Fibroblast of lung (primary cell): Measurements from ENCODE around the gene TMC6. TPM values are rescaled to one million over a fixed set of nuclear protein-coding genes. Genes with fewer than 3 reads are reported as not detected.

Source experiments
- DNase-seq, 2 donors: peaks; one replicate each; pipeline versions ENCODE4 v3.0.0 to v3.0.0-alpha.2; 2010; ENCODE audit warnings: low read depth in 2 of 2
- H2AFZ ChIP-seq: 2 replicates; pipeline ENCODE4 v1.5.1; 2012; ENCODE audit warnings: low read length, control low read depth, inconsistent platforms
- H3K27ac ChIP-seq: 2 replicates; pipeline ENCODE4 v1.5.1; 2011; ENCODE audit warnings: low read length, control low read depth; ENCODE audit not compliant: insufficient read depth
- H3K27me3 ChIP-seq: 2 replicates; pipeline ENCODE4 v1.5.1; 2011; ENCODE audit warnings: mild to moderate bottlenecking, low read length; ENCODE audit not compliant: control insufficient read depth, insufficient read depth
- H3K36me3 ChIP-seq: 2 replicates; pipeline ENCODE4 v1.5.1; 2011; ENCODE audit warnings: low read length; ENCODE audit not compliant: control insufficient read depth, insufficient read depth
- H3K4me1 ChIP-seq: 2 replicates; pipeline ENCODE4 v1.5.1; 2011; ENCODE audit warnings: low read length; ENCODE audit not compliant: control insufficient read depth, insufficient read depth; ENCODE audit errors: extremely low read depth
- H3K4me2 ChIP-seq: 2 replicates; pipeline ENCODE4 v1.5.1; 2011; ENCODE audit warnings: low read length, control low read depth; ENCODE audit not compliant: insufficient read depth; ENCODE audit errors: extremely low read depth
- H3K4me3 ChIP-seq, 4 experiments: fragments of 200-600 bp in 1 of 4; sonication (generic) in 1 of 4; replicated peaks in 1 of 4; 2 replicates each; pipeline ENCODE4 v1.5.1; 2011 to 2016; ENCODE audit warnings: low read length in 4 of 4, low read depth in 3 of 4, mild to moderate bottlenecking in 3 of 4, control low read depth in 2 of 4, inconsistent platforms in 1 of 4, mixed read lengths in 1 of 4; ENCODE audit not compliant: insufficient read depth in 1 of 4; ENCODE audit errors: control extremely low read depth in 1 of 4
- H3K79me2 ChIP-seq: 2 replicates; pipeline ENCODE4 v1.5.1; 2012; ENCODE audit warnings: mild to moderate bottlenecking, low read length, inconsistent platforms; ENCODE audit not compliant: control insufficient read depth, insufficient read depth
- H3K9ac ChIP-seq: 2 replicates; pipeline ENCODE4 v1.5.1; 2011; ENCODE audit warnings: mild to moderate bottlenecking, low read length, control low read depth; ENCODE audit not compliant: insufficient read depth
- H3K9me3 ChIP-seq: 2 replicates; pipeline ENCODE4 v1.5.1; 2012; ENCODE audit warnings: low read depth, low read length; ENCODE audit not compliant: control insufficient read depth, insufficient read depth
- H4K20me1 ChIP-seq: 2 replicates; pipeline ENCODE4 v1.5.1; 2011; ENCODE audit warnings: low read length; ENCODE audit not compliant: control insufficient read depth, insufficient read depth; ENCODE audit errors: extremely low read depth
- CTCF ChIP-seq, 2 donors: IDR thresholded peaks in 1 of 2; conservative IDR thresholded peaks in 1 of 2; 1 replicate in 1 of 2; 2 replicates in 1 of 2; pipeline ENCODE4 v1.5.1; 2011 to 2012; ENCODE audit warnings: low read length in 2 of 2, control low read depth in 1 of 2, inconsistent platforms in 1 of 2, low read depth in 1 of 2, mild to moderate bottlenecking in 1 of 2
- EZH2 ChIP-seq: IDR thresholded peaks from 2 replicates; pipeline ENCODE4 v1.5.1; 2012; ENCODE audit warnings: low read length, control low read depth, mild to moderate bottlenecking; ENCODE audit errors: missing control alignments
- polyA plus RNA-seq, 2 donors: library from polyadenylated mRNA; depleted of rRNA in 1 of 2; stranded (reverse) in 1 of 2; unstranded in 1 of 2; fragments of >200 nt; gene quantifications; 2 replicates each; pipeline ENCODE4 v1.2.1, GENCODE V29; 2011 to 2012; ENCODE audit warnings: missing spikeins in 1 of 2
- total RNA-seq: library from RNA; depleted of rRNA; stranded (reverse); fragments of >200 nt; gene quantifications from 2 replicates; pipeline ENCODE4 v1.2.1, GENCODE V29; 2014

TMC6 gene
- total and polyA plus RNA-seq, 2 donors (not counting 1 experiment from before 2014, with no cell fraction given): 0.17 to 1.3 TPM

DNA sequence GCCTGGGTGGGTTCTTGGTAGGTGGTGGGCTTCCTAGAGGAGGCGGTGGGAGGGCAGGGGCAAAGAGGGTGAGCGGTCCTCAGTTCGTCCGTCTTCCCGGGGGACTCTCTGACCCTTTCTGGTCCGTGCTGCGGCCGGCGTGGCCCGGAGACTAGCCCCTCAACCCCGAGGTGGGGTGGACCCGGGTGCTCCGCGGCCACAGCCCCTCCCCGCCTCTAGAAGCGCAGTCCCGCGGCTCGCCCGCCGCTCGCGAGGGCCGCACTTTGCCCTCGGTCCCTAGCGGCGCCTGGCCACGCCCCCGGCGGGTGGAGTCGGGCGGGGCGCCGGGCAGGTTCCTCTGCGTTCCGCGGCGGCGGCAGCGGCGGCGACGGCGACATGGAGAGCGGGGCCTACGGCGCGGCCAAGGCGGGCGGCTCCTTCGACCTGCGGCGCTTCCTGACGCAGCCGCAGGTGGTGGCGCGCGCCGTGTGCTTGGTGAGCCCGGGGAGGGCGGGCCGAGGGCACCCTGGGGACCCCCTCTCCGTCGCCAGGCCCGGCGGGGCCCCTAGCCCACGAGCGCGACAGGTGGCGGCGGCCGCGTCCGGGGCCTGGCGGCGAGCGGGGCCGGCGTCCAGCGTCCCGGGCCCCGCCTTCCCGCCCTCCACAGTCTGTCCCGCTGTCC, 39.8 kb upstream of the TMC6 start, which contains the start of gene SYNGR2:
SYNGR2 (plus strand) TSS at position 340 of the 661 bp plus-strand sequence; CDS start at position 376, 36 bp downstream.
- H3K9me3 ChIP-seq: no peaks in the 10 kb centered on the region
- H3K4me3 ChIP-seq: peak within 1 kb of the TSS; percentile 37 to 64 (median 42)
- no peaks in the 10 kb centered on the region for H3K79me2 ChIP-seq
- H3K36me3 ChIP-seq: no peaks in the 10 kb centered on the region
- no peaks in the 10 kb centered on the region for H4K20me1 ChIP-seq
- DNase-seq: peak in 1 of 2 donors; percentile 34
- peak within 1 kb of the TSS; percentile 65 for H3K9ac ChIP-seq
- no peaks in the 10 kb centered on the region for H3K27me3 ChIP-seq
- H3K4me2 ChIP-seq: peak within 1 kb of the TSS; percentile 75
- TF ChIP-seq EZH2: no peak
- no peak for TF ChIP-seq CTCF (conservative IDR thresholded peaks at IDR 0.05 in 1 of 2, IDR thresholded peaks at IDR 0.05 in 1 of 2; ENCODE audit: low read depth in 1 of 2, low read length in 2 of 2)
- H3K27ac ChIP-seq: no peak within 1 kb of the TSS
- peak within 1 kb of the TSS; percentile 75 for H2AFZ ChIP-seq
- peaks cover 8% of the 10 kb centered on the region for H3K4me1 ChIP-seq

GRCh38 chr17:78166416-78166815, 37.9 kb upstream of the TMC6 start:
- H3K4me1 ChIP-seq: no peaks in the 10 kb centered on the region
- H3K4me2 ChIP-seq: no peak overlapping the region
- no peaks in the 10 kb centered on the region for H3K36me3 ChIP-seq
- H3K4me3 ChIP-seq: no peak overlapping the region
- DNase-seq: no peak
- H2AFZ ChIP-seq: no peak overlapping the region
- no peaks in the 10 kb centered on the region for H4K20me1 ChIP-seq
- H3K27ac ChIP-seq: no peak overlapping the region
- H3K27me3 ChIP-seq: no peaks in the 10 kb centered on the region
- no peaks in the 10 kb centered on the region for H3K79me2 ChIP-seq
- TF ChIP-seq CTCF (conservative IDR thresholded peaks at IDR 0.05 in 1 of 2, IDR thresholded peaks at IDR 0.05 in 1 of 2; ENCODE audit: low read depth in 1 of 2, low read length in 2 of 2) (no peak), EZH2 (no peak)
- no peaks in the 10 kb centered on the region for H3K9me3 ChIP-seq
- no peak overlapping the region for H3K9ac ChIP-seq

- TF ChIP-seq CTCF (conservative IDR thresholded peaks at IDR 0.05 in 1 of 2, IDR thresholded peaks at IDR 0.05 in 1 of 2; ENCODE audit: low read depth in 1 of 2, low read length in 2 of 2): no peak
- TF ChIP-seq EZH2: no peak
- Histone ChIP-seq H3K9ac (no peak overlapping the region), H3K36me3 (no peaks in the 10 kb centered on the region), H3K9me3 (no peaks in the 10 kb centered on the region), H3K4me2 (no peak overlapping the region), H3K27ac (no peak overlapping the region), H3K79me2 (no peaks in the 10 kb centered on the region), H4K20me1 (no peaks in the 10 kb centered on the region), H2AFZ (no peak overlapping the region), H3K27me3 (no peaks in the 10 kb centered on the region), H3K4me3 (no peak overlapping the region), H3K4me1 (no peaks in the 10 kb centered on the region)
- DNase-seq: no peak
Observed at GRCh38 chr17:78164748-78165607, 36.4 kb upstream of the TMC6 start.
